ENCODE measurements around the gene FOXL1.

Gene FOXL1

DNA sequence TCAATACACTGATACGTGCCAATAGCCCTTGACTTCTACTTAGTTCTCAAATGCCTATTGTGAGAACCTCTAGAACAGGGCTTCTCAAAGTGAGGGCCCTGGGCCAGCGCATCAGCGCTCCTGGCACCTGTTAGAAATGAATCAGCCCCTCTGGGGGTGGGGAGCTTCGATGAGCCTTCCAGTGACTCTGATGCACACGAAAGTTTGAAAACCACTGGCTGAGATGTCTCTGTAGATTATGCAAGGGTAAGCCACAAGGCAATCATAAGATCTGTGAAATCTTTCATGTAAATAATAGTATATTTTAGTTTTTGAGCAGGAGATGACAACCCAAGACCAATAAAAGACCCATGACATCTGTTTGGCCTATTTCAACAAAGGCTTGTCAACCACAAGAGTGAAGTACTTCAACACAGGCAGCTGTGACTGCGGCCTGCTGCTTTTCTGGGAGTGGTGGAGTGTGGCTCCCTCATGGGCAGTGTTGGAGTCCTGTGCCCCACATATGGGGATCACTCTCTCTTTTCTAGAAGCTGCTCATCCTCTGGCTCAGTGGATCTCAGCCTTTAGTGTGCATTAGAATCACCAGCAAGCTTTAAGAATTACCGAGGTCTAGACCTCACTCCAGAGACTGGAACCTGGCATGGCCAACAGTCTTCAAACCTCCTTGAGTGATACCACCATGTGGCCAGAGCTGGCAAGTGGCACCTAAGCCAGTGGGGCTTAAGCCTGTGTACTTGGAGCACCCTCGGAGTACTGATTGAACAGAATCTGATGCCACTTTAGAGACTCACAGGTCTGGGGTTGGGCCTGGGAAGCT, 29.1 kb upstream of the FOXL1 start:
- no peak for DNase-seq

DNA sequence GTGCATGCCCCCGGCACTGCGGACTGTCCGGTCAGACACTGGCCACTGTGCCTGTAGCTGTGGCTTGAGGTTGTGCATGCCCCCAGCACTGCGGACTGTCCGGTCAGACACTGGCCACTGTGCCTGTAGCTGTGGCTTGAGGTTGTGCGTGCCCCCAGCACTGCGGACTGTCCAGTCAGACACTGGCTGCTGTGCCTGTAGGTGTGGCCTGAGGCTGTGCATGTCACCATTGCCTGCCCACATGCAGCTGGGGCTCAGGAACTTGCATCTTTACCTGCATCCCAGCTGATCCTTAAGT, 28.5 kb upstream of the FOXL1 start:
- no peak for DNase-seq

DNA sequence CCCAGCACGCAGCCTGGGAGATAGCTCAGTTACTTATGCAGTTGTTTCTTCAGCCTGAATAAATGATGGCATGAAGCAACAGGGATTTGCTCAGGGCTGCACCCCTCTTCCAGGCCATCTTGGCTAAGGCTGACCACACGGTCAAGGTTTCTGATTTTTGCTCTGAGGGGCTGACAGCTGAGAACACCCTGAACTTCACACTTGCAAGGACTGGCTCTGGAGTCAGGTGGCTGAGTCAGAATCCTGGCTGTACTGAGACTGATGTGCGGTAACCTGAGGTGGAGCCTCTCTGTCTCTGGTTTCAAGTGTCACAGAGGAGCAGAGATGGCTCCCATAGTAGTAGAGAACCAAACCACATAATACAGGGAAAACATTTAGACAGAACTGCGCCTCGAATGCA, 28.1 kb upstream of the FOXL1 start:
- no peak for DNase-seq

DNA sequence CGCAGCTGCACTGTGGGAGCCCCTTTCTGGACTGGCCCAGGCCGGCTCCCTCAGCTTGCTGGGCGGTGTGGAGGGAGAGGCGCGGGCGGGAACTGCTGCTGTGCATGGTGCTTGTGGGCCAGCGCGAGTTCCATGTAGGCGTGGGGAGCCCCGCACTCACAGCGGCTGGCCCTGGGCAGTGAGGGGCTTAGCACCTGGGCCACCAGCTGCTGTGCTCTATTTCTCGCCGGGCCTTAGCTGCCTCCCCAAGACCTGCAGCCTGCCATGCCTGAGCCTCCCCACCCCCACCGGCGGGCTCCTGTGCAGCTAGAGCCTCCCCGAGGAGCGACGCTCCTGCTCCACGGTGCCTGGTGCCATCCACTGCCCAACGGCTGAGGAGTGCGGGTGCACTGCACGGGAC, 25.0 kb upstream of the FOXL1 start:
- no peak for DNase-seq

DNA sequence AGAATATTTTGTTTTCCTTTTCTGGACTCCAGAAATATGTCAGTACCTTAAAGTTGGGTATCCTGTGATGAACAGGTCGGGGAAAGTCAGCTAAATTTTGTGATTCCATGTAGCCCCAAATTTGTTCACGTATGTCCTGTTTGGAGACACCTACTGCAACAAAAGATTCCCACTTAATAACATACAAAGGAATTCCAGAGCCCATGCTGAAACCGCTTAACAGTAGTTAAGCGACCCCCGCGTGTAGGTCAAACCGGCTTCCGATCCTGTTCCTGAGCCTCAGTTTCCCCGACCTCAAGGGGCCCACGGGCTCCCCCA, 23.8 kb upstream of the FOXL1 start:
- DNase-seq: peak; percentile 8

DNA sequence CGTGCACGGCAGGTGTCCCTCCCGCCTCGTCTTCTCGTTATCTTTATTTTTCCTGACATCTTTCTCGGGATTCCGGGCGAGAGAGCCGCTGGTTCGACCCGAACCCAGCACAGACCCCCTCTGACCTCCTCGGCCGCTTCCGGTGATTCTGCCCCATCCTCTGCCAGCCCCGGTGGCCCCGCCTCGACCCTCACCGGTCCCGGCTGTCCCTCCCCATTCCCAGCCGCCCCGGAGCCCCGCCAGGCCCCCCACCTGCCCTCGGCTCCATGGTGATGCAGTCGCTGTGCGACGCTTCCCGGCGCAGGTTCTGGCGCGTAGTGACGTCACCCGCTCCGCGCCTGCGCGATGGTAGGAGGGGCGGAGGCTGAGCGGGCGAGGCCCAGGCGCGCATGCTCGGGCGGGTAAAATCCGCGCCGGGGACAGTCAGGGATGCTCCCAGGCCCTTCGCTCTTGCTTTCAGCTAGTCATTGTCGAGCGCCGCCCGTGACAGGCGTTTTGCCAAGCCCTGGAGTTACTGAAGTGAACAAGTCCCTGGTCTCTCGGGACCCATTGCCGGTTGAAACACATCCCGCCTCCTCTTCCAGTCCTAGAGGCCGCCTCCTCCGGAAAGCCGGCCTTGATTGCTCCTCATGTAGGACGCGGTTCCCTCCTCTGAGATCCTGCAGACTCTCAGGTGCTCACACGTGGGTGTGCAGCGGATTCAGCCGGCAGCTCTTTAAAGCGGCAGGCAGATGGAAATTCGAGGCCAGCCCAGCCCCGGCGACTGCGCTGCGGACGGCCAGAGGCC, 23.2 kb upstream of the FOXL1 start, which contains the start of gene MTHFSD:
Gene MTHFSD, minus strand, starts transcription at position 319 of the 787 bp plus-strand sequence. Its CDS starts 51 bp downstream, at position 268.
- DNase-seq: peak; percentile 91

DNA sequence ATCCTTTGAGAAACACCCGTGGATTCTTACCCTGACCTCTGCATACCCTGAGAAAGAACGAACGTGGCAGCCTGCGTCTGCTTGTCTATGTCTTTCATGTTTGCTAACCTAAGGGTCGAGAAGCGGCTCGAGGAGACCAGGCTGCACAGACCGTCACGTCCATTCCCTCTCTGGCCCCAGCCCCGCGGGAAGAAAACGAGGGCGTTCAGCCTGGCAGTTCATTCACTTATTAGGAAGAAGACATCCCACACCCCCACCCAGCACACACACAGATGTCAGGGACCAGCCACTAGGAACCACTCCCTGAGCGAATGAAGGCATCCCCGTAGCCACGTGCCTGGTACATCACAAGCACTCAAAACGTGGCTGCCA, 22.7 kb upstream of the FOXL1 start:
- DNase-seq: no peak

DNA sequence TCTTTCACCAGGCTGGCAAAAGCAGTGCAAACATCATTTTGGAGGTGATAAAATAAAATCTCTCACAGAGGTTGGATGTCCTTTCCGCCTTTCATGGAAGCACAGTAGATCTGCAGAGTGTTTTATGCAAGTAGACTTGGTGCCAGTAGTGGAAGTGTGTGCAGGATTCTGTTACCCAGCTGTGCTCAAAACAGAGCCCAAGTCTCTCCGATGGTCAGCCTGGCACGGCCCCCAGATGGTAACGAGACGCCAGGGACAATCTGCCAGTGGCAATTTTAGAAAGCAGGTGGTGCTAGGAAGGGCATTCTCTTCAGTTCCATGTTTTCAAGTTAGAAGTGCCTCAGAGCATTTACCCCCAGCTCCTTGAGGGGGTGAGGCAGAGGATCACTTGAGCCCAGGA, 21.8 kb upstream of the FOXL1 start:
- DNase-seq: no peak

DNA sequence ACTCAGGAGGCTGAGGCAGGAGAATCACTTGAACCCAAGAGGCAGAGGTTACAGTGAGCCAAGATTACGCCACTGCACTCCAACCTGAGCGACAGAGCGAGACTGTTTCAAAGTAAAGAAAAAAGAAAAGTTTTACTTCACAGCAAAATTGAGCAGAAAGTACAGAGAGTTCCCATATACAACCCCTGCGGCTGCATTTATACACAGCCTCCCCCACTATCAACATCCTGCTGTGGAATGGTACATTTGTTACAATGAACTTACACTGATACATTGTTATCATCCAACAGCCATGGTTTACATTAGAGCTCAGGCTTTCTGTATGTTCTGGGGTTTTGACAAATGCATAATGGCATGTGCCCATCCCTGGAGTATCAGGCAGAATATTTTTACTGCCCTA, 20.8 kb upstream of the FOXL1 start:
- DNase-seq: no peak

DNA sequence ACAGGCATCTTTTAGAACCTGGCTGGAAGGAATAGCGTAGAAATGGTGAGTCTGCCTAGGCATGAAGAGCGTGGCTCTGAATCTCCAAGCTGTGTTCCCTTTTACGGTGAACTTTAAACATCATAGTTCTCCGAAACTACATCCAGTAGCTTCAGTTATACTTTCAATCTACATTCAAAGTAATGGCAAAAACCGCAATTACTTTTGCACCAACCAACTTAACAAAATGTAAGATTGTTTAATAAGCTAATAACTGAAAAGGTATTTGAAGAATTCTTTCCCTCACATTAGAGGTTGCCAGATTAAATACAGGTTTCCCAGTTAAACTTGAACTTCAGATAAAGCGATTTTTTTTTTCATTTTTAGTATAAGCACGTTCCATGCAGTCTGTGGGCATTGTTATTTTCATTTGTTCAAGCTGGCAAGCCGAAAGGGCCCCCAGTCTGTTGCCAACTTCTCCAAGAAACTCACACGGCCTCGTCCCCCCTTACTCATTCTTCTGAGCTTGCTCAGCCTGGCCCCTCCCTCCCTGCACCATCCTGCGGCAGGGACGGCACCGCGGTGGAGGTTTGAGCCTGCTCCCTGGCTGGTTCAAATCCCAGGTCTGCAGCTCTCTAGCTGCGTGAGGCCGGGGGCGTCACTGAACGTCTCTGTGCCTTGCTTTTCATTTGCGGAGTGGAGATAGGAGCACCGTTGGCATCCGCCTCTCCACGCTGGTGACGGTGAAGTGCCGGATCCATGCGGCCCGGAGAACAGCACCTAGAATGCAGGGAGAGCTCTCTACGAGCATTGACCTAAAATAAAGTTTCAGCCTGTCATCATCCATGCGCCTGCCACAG, 19.8 kb upstream of the FOXL1 start:
- no peak for DNase-seq

DNA sequence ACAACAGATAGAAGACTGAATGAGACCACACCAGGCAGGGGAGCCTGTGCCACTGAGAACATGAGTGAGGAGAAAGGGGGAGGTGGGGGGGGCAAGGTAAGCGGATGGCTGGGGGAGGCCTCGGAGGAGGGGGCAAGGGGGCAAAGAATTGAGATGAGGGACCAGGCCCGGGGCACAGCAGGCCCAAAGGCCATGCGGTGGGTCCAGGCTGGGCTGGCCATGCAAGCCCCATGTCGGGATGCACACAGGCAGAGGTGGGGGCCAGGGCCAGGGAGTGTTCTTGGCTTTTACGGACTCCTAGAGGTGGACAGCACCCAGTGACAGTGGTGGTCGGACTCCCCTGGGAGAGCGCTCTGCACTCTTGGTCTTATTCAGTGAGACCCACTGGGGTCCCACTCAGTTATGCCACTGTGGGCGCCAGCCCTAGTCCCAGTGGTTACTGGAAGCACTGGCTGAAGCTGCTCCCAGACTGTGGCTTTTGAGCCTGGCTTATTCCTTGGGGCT, 18.5 kb upstream of the FOXL1 start:
- DNase-seq: no peak

DNA sequence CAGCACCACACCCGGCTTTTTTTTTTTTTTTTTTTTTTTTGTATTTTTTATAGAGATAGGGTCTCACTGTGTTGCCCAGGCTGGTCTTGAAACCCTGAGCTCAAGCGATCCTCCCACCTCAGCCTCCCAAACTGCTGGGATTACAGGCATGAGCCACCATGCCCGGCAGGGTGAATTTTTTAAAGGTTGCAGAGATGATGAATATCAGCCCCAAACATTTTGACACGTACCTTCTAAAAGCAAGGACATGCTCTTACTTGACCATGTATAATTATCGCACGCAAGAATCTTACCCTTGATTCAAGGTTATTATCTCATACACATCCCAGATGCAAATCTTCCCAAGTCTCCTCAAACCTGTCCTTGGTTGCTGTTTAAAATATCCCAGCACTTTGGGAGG, 16.0 kb upstream of the FOXL1 start:
- DNase-seq: no peak

DNA sequence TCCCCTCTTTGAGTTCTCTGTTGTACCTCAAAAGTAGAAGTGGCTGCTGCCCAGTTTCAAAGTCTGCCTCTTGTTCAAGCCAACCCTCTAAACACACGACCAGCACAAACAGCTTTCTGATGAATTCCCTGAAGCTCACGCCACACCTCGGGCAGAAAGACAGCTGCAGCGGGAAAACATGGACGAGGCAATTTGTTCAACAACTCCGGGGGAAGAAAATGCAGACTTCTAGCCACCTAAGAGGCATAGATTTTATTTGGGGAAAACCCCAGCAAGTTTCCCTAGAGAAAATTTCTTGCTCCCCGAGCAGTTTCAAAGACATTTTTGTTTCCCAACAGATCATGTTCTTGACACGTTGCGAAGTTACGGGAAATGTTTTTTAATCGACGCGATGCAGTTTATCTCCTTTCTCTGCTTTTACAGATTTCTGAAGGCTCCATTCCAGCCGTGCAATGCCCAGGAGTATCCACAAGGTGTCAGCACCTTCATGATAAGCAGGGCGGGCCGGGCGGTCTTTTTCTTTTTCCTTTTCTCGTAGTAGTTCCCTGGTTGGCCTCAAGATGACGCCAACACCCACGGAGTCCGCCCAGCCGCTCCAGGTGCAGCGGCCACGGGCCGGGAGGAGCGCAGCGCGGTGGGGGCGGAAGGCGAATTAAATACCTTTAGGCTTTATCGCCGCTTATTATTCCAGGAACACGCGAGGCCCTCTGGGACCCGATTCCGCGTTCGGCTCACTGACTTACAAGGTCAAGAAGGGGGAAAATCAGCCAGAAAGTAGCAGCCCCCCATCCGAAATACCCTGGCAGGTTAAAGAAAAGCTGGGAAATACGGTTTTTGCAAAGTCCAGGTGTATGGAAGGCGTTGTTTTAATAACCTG, 14.6 kb upstream of the FOXL1 start:
- DNase-seq: peak; percentile 87

DNA sequence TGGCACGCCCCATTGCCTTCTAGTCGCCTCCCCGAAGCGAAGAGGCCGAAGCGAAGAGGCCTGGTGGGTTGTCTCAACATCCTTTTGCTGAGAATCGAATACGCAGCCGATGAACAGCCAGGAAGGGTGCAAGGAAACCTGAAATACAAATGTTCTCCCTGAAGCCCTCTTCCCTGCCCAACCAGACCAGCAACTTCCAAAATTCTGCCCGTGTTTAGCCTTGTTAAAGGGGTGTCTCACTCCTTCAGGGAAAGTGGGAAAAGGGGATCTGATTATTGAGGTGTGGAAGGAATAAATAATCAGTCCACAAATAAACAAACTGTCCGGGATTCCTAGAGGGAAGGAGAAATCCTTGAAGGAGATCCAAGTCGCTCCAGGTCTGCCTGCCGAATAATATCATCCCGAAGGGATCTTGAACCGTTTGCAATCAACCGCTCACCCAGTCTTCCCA, 13.1 kb upstream of the FOXL1 start:
- no peak for DNase-seq

DNA sequence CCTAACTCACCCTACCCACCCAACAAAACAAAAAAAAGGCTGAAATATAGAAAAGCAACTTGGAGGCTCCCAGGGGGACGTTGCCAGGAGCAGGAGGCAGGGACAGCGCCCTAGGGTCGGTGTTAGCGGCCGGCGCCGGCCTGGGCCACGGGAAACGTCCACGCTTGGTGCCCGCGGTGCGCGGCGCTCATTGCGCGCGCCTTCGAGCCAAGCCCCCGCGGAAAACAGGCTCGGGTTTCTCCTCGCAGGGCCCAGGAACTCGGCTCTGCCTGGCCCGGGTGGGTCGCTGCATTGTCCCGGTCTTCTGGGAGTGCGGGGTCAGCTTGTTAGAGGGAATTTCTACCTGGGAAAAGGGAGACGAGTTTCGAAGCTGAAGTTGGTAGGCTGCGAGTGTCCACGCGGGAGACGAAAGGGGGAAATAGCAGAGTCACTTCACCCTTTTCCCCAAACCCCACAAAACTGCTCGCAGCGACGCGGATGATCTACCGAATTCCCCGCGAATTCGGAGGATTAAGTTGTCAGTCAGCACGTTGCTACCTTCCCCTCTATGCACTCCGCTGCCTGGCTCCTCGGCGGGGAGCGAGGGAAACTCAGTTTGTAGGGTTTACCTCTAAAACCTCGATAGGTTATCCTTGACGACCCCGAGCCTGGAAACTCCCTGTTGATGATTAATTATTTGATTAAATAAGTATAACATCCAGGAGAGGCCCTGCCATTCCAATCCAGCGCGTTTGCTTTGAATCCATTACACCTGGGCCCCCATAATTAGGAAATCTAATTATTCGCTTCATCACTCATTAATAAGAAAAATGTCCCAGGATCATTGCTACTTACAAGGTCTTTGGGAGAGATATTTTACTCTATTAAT, 12.5 kb upstream of the FOXL1 start:
- no peak for DNase-seq

DNA sequence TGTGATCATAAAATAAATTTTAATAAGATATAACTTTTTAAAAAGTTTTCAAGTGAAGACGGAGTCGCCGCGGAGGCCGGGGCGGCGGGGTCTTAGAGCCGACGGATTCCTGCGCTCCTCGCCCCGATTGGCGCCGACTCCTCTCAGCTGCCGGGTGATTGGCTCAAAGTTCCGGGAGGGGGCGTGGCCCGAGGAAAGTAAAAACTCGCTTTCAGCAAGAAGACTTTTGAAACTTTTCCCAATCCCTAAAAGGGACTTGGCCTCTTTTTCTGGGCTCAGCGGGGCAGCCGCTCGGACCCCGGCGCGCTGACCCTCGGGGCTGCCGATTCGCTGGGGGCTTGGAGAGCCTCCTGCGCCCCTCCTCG, 11.8 kb upstream of the FOXL1 start, which contains the start of gene FOXC2:
Gene FOXC2, plus strand, starts transcription at position 229 of the 365 bp plus-strand sequence. CDS start 507 bp downstream, outside the sequence.
- peak; percentile 62 for DNase-seq

DNA sequence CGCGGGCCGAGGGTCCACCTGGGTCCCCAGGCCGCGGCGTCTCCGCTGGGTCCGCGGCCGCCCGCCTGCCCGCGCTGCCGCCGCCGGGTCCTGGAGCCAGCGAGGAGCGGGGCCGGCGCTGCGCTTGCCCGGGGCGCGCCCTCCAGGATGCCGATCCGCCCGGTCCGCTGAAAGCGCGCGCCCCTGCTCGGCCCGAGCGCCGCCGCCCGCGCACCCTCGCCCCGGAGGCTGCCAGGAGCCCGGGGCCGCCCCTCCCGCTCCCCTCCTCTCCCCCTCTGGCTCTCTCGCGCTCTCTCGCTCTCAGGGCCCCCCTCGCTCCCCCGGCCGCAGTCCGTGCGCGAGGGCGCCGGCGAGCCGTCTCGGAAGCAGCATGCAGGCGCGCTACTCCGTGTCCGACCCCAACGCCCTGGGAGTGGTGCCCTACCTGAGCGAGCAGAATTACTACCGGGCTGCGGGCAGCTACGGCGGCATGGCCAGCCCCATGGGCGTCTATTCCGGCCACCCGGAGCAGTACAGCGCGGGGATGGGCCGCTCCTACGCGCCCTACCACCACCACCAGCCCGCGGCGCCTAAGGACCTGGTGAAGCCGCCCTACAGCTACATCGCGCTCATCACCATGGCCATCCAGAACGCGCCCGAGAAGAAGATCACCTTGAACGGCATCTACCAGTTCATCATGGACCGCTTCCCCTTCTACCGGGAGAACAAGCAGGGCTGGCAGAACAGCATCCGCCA, 11.2 kb upstream of the FOXL1 start:
- DNase-seq: no peak

DNA sequence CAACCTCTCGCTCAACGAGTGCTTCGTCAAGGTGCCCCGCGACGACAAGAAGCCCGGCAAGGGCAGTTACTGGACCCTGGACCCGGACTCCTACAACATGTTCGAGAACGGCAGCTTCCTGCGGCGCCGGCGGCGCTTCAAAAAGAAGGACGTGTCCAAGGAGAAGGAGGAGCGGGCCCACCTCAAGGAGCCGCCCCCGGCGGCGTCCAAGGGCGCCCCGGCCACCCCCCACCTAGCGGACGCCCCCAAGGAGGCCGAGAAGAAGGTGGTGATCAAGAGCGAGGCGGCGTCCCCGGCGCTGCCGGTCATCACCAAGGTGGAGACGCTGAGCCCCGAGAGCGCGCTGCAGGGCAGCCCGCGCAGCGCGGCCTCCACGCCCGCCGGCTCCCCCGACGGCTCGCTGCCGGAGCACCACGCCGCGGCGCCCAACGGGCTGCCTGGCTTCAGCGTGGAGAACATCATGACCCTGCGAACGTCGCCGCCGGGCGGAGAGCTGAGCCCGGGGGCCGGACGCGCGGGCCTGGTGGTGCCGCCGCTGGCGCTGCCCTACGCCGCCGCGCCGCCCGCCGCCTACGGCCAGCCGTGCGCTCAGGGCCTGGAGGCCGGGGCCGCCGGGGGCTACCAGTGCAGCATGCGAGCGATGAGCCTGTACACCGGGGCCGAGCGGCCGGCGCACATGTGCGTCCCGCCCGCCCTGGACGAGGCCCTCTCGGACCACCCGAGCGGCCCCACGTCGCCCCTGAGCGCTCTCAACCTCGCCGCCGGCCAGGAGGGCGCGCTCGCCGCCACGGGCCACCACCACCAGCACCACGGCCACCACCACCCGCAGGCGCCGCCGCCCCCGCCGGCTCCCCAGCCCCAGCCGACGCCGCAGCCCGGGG, 10.4 kb upstream of the FOXL1 start:
- DNase-seq: no peak
